GM19467 (cell line): ENCODE results near the gene TMEM248.
"Not testable (repeated sequence)": the region's sequence is repeated elsewhere in the genome, so short reads cannot be mapped to it uniquely, and the experiment has no call there.

ENCODE experiments used
- ATAC-seq: cut with Tn5 transposase; IDR thresholded peaks from one replicate; pipeline ENCODE4 v1.9.1; 2021; ENCODE audit warnings: mild to moderate bottlenecking, moderate library complexity; ENCODE audit not compliant: unreplicated experiment

Gene TMEM248, protein sequence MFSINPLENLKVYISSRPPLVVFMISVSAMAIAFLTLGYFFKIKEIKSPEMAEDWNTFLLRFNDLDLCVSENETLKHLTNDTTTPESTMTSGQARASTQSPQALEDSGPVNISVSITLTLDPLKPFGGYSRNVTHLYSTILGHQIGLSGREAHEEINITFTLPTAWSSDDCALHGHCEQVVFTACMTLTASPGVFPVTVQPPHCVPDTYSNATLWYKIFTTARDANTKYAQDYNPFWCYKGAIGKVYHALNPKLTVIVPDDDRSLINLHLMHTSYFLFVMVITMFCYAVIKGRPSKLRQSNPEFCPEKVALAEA

DNA sequence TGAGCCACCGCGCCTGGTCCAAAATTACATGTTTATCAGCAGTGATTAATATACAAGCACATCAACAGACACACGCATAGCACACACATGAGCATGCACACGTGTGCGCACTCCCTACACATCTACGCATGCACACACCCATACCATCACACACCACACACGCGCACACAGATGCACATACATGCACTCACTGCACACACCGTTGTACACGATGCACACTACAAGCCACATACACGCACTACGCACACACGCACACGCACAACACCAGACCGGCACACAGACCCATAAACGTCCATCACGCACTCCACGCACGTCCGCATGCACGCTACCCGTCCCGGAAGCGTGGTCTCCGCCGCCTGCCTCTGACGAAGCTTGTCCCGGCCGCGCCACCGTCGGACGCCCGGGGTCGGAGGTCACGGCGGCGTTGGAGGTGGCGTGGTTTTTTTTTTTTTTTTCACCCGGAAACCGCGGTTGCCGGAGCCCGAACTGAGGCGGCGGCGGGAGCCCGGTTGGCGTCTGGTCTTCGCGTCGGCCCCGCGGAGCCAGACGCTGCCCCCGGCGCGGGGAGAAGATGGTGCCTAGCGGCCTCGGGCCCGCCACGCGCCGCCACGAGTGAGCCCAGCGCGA is at the start of gene TMEM248:
TMEM248 (plus strand) TSS at position 457 of the 627 bp plus-strand sequence. CDS start 20,641 bp downstream, outside the sequence.
- ATAC-seq: peak; percentile 77

DNA sequence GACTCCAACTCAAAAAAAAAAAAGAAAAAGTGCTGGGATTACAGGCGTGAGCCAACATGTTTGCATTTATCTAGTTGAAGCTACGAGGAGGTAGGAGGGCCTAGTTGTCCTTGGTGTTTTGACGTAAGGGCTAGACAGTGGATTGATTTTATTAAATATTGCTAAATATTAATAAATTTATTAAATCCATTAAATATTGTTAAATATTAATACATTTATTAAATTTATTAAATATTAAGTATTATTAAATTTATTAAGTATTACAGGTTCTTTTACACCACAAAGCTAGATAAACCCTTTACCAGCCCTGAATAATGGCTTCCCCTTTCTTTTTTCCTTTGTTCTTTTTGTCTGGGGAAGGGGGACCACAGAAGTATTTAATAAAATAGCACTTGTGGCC is 47.5 kb upstream of the TMEM248 start:
- no peak for ATAC-seq

DNA sequence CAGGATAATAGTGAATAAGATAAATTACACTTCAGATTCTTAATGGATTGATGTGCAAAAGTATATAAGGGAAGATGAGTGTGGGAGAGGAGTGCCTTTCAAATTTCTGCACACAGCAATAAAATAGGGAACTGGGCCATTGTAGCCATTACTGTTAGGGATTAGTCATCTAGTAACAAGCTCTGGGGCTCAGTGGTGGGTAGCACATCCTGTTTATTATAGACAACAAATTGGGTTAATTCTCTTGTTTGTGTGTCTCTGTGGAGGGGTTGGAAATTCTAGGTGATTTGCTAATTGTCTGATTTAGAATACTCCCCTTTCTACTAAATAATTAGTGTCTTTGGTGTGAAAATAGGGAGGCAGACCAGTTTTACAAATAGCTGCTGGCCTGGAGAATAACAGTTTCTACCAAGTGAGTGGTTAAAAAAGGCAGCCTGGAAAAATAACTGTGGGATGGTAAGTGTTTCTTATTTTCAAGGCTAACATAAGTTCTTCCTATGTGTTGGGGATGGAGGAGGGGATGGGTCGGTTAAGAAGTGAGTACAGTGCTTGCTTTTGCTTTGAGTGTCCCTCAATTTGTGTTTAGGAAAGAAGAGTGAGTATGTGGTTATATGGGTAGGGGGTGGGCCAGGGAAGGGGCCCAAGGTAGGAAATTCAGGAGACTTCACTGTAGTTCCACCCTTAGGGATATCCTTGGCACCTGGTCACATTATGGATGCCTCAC is 43.3 kb upstream of the TMEM248 start:
- ATAC-seq: peak; percentile 60

DNA sequence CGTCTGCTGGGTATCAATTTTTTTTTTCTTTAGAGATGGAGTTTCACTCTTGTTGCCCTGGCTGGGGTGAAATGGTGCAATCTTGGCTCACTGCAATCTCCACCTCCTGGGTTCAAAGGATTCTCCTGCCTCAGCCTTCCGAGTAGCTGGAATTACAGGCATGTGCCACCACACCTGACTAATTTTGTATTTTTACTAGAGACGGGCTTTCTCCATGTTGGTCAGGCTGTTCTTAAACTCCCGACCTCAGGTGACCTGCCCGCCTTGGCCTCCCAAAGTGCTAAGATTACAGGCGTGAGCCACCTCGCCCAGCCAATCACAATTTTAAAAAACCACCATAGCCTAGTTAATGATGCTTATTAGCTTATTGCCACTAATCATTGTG is 42.7 kb upstream of the TMEM248 start:
- not testable (repeated sequence) for ATAC-seq

DNA sequence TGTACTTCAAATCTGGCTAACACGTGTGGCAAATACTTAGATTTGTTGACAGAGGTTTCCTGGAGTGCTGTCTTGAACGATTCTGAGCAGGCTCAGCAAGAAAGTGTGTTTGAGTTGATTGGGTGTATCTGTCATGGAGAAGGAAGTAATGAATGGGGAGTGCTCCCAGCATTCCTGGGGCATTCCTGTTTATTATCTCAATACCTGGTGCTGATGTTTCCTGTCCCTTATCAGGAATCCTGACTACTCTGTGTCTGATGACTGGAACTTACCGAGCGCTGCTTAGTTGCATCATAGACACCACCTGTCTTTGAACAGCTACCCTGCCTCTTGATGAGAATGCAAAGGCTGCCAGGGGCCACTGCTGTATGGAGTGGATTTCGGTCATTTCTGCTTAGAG is 41.0 kb upstream of the TMEM248 start:
- no peak for ATAC-seq

DNA sequence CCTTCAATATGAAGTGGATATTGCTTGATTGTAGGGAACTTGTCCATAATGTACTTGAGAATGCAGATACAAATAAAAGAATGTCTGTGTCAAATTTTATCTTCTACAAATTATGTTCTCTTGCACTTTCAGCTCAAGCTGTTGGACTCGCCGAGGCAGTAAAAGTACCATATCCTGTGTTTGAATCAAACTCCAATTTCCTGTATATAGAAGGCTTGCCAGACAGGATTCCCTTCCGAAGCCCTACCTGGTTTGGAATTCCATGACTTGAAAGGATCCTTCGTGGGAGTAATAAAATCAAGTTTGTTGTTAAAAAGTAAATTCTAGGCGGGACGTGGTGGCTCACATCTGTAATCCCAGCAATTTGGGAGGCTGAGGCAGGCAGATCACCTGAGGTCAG is 40.4 kb upstream of the TMEM248 start:
- ATAC-seq: not testable (repeated sequence)

DNA sequence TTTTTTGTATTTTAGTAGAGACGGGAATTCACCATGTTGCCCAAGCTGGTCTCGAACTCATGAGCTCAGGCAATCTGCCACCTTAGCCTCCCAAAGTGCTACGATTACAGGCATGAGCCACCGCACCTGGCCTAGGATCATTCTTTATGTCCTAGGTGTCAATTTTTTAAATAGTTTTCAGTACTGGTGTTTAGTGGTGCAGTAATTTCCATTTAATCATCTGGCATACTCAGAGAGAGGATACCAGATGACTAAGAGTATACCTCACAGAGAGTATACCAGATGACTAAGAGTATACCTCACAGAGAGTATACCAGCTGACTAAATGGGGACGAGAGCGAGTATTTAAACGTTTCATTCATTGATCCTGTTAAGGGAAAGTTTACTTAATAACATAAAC is 37.3 kb upstream of the TMEM248 start:
- no peak for ATAC-seq

DNA sequence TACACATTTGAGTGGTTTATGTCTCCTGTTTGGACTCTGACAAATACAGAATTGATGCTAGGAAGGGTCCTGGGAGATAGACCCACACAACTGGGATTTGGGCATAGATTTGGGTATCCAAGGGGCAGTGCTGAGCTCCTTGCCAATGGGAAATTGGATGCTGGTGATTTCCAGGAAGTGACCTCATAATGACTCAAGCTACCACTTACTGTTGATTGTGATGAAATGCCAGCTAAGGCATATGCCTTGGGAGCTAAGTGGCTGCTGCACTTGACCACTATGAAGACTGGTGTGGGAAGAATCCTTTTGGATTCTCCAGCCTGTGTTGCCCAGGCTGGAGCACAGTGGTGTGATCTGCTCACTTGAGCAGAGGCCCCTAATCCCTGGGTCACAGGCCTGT is 36.5 kb upstream of the TMEM248 start:
- not testable (repeated sequence) for ATAC-seq

DNA sequence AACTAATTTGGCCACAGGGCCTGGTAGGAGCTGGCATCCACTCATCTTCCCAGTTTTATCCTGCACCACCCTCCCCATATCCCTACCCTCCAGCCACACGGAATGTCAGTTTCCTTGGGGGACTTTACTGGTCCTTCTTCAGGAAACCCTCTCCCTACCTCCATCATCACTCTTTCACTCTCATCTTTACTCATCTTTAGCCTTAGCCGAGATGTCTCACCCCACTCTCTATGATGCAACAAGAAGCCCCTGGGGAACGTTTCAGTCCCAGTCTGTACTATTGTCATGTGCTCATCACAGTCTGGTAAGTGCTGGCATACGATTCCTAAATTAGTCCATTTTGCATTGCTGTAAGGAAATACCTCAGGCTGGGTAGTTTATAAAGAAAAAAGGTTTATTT is 34.9 kb upstream of the TMEM248 start:
- no peak for ATAC-seq

DNA sequence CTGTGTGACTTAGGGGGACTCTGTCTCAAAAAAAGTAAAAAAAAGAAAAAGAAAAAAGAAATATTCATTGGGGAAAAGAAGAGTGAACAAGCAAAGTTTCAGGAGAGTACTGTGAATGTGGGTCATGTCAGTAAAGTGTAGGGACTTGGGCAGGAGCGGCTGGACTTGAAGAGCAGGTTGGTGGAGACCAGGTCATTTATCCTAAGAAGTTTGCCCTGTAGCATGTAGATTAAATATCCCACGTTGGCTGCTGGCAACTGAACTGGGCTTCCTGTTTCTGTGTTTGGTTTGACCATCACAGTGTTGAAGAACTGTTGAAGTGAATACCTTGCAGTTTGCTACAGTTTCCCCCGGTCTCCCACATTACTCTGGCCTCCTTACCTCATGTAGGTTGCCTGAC is 32.8 kb upstream of the TMEM248 start:
- ATAC-seq: not testable (repeated sequence)

DNA sequence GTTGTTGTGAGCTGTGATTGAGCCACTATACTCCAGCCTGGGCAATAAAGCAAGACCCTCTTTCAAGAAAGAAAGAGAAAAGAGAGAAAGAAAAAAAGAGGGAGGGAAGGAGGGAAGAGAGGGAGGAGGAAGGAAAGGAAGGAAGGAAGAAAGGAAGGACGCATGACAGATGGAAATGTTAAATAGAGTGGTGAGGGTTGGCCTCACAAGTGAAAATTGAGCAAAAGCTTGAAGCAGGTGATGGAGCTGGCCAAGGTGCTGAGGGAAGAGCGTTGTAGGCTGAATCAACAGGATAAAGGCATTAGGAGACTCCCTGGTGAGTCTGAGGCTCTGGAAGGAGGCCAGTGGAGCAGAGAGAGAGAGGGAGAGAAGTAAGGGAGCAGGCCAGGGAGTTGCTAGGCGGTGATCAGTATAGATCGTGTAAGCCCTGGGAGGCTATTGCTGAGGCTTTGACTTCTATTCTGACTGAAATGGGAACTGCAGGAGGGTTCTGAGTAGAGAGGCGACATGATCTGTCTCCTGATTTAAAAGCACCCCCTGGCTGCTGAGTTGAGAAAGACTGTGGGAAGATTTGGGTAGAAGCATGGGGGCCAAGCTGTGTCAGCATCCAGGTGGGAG is 26.5 kb upstream of the TMEM248 start:
- no peak for ATAC-seq

DNA sequence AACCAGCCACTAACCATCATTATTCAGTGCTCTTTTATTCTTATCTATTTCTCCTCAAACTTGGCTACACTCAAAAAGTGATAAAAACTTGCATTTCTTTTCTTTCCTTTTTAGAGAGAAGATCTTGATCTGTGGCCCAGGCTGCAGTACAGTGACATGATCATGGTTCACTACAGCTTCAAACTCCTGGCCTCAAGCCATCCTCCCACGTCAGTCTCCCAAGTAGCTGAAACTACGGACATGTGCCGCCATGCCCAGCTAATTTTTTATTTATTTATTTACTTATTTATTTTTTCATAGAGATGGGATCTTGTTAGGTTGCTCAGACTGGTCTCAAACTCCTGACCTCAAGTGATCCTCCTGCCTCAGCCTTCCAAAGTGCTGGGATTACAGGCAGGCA is 24.6 kb upstream of the TMEM248 start:
- ATAC-seq: no peak

DNA sequence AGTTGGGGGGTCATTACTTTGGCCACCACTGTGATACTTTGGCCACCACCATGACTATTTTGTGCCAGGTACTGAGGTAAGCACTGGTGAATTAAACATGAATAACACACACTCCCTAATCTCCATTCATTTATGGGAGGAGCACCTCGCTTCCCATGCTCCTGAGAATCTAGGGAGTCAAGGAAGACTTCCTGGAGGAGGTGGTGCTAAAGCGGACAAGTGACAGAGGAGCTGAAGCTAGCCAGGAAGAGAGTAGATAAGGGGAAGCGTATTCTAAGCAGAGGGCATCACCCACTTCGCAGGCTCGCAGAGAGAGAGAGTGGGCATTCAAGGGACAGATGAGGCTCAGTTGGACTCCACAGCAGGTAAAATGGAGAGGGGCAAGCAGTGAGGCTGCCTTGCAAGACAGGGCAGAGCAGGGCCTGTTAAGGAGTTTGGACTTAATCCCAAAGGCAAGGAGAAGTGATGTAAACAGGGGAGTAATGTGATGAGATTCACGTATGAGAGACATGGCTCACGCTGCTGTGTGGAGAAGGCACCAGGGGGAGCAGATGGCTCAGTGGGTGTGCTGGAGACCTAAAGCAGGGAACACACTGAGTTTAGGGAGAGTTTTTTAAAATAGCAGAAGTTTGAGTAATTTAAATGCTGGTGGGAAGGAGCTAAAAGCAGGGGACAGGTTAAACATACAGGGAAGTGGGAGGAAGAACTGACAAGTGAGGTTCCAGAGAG is 21.3 kb upstream of the TMEM248 start:
- no peak for ATAC-seq

DNA sequence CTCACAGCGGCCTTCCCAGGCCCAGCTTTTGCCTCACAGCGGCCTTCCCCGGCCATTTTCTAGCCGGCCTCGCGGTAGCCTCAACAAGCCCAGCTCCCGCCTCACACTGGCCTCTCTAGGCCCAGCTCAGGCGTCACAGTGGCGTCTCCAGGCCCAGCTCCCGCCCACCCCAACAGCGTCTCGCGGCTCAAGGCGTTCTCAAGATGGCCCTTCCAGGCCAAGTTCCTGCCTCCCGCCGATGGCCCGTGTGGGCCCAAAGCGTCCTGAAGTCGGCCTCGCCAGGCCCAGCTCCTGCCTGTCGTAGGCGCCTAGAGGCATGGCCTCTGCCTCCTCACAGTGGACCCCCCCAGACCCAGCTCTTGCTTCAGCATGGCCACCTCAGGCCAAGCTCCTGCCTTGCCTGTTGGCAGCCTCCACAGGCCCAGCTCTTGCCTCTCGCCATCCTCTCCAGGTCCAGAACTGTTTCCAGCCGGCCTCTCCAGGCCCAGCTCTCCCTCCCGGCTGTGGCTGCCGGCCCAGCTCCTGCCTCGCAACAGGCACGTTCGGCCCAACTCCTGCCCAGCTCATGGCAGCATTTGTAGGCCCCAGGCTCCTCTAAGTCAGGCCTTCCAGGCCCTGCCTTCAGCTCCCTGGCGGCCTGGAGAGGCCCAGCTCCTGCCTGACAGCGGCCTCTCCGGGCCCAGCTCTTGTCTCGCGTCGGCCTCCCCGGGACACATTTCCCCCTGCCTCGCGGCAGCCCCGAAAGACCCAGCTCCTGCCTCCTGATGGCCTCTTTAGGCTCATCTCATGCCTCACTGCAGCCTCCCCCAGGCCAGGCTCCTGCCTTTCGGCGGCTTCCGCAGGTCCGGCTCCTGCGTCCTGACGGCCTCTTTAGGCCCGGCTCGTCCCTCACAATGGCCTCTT is 18.8 kb upstream of the TMEM248 start:
- ATAC-seq: no peak

DNA sequence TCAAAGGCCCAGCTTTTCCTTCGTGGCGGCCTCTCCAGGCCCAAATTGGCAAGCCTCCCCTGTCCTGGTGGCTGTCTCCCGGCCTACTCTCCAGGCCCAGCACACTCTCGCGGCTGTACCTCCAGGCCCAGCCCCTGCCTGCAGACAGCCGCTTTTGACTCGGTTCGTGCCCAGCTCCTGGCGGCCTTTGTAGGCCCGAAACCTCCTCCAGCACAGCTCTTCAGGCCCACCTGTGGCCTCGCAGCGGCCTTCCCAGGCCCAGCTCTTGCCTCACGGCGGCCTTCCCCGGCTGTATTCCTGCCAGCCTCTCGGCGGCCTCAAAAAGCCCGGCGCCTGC is 18.2 kb upstream of the TMEM248 start:
- ATAC-seq: no peak

DNA sequence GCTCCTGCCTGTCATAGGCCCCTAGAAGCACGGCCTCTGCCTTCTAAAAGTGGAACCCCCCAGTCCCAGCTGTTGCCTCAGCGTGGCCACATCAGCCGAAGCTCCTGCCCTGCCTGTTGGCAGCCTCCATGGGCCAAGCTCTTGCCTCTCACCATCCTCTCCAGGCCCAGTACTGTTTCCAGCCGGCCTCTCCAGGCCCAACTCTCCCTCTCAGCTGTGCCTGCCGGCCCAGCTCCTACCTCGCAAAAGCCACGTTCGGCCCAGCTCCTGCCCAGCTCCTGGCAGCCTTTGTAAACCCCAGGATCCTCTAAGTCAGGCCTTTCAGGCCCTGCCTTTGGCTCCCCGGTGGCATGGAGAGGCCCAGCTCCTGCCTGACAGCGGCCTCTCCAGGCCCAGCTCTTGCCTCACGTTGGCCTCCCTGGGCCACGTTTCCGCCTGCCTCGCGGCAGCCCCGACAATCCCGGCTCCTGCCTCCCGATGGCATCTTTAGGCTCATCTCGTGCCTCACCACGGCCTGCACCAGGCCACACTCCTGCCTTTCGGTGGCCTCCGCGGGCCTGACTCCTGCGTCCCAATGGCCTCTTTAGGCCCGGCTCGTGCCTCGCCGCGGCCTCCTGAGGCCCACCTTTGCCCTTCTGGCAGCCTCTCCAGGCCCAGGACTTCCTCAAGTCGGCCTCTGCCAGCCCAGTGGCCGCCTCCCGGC is 17.5 kb upstream of the TMEM248 start:
- ATAC-seq: no peak

DNA sequence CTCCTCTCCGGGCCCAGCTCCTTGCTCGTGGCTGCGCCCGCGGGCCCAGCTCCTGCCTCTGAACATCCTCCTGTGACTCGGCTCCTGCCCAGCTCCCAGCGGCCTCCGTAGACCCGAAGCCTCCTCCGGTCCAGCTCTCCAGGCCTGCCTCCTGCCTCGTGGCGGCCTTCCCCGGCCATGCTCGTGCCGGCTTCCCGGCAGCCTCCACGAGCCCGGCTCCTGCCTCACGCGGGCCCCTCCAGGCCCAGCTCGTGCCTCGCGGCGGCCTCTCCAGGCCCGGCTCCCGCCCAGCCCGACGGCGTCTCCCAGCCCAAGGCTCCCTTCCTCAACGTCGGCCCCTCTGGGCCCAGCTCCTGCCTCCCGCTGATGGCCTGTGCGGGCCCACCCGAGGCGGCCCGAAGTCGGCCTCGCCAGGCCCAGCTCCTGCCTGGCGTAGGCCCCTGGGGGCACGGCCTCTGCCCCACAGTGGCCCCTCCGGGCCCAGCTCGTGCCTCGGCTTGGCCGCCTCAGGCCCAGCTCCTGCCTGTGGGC is 16.9 kb upstream of the TMEM248 start:
- no peak for ATAC-seq

DNA sequence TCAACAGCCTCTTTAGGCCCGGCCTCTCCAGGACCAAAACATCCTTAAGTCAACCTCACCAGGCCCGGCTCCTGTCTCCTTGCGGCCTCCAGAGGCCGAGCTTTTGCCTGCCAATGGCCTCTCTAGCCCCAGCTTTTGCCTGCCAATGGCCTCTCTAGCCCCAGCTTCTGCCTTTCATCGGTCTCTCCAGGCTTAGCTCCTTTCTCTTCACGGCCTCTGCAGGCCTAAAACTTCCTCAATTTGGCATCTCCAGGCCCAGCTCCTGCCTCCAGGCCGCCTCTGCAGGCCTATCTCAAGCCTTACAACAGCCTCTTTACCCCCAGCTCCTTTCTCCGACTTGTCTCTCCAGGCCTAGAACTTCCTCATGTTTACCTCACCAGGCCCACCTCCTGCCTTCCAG is 15.7 kb upstream of the TMEM248 start:
- no peak for ATAC-seq

DNA sequence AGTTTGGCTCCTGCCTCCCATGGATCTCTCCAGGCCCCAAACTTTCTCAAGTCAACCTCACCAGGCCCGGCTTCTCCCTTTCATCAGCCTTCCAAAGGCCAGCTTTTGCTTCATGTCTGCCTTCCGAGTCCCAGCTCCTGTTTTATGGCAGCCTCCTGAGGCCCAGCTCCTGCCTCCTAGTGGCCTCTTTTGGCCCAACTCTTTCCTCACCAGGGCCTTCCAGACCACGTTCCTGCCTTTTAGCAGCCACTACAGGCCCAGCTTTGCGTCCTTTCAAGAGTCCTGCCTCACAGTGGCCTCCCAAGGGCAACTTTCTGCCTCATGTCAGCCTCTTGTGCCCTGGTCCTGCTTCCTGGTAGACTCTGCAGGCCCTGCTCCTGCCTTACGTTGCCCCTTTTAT is 15.3 kb upstream of the TMEM248 start:
- no peak for ATAC-seq
